NCI-H1694 treated with DMSO at 0.1 percent for 48 hours (cell line): ENCODE results near the gene AOPEP.

ENCODE experiments used
- DNase-seq: peaks from one replicate; lab custom pipeline; 2025; lab: John Stamatoyannopoulos, UW

AOPEP gene

DNA sequence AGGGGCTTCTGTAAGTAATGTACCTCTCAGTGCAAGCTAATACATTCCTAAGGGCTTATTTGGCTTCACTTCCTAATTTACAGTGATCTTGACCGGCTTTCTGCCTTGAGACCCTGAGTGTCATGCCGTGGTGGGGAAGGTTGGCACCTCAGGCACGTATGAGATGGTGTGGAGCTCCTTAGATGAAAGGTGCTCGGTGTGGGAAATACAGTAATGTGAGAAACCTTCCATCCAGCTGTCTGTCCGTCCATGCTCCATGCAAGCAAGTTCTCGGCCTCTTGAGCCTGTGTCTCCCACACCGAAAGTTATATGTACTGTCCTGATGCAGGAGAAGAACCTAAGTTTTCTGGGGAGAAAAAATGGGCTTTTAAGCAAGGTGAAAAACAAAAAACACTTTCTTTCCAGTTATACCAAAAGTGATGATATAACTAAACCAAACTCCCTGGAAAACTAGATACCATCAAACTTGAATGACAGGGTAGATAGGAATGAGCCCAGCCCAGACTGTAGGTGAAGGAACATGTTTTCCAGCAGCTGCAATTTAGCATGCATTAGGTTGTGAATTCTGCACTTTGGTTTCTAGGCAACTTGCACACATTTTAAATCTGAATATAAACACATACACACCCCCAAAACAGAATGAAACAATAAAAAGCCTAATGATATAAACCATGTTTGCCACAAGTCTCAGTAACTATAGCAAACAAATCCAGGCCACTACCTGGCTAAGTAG lies 311.5 kb downstream of the AOPEP start:
- no peak for DNase-seq

DNA sequence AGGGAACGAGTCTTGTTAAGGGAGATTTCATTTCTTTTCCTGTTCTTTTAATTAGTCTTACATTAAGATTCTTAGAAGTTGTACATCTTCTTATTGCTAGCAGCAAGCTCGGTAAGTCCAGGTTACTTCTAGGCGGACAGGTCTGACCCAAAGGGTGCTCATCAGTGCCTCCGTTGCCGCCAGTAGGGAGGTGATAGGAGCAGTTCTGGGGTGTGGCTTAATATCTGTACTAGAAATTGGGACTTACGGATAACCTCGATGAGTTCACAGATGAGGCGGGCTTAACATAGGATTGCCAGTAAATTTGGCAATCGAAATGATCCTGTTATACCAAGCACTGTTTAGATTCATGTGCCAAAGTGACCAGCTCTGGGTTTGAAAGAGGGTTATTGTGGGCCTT lies 312.2 kb downstream of the AOPEP start:
- no peak for DNase-seq

DNA sequence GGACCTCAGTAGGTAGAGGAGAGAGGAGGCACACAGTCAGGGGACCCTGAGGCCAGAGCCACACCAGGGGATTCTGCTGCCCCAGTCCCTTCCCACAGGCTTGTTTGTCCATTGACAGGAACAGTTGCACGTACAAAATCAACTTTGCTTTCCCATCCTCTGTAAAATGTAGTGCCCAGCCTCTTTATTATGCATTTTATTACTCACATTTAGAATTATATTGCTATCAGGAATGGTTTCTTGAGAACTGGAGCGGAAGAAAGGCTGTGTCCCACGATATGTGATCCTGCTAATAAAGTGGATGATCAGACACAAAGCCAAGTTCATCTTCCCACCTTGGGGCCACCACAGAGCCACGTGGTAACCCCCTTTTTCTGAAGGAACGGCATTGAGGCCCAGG lies 313.6 kb downstream of the AOPEP start:
- no peak for DNase-seq

DNA sequence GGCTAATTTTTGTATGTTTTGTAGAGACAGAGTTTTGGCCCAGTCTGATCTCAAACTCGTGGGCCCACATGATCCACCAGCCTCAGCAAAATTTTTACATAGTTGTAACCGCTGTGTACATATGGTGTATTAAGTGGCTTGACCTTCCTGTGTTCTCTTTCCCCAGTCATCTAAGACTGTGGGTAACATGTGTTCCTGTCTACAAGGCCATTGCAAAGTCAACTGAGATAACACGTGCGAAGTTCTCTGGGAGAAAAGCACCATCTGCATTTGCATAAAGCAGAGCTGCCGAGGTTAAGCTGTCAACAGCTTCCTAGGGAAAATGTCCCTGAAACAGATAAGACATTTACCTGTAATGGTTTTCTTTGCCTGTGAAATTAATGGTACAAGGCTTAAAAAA lies 317.3 kb downstream of the AOPEP start:
- DNase-seq: no peak

DNA sequence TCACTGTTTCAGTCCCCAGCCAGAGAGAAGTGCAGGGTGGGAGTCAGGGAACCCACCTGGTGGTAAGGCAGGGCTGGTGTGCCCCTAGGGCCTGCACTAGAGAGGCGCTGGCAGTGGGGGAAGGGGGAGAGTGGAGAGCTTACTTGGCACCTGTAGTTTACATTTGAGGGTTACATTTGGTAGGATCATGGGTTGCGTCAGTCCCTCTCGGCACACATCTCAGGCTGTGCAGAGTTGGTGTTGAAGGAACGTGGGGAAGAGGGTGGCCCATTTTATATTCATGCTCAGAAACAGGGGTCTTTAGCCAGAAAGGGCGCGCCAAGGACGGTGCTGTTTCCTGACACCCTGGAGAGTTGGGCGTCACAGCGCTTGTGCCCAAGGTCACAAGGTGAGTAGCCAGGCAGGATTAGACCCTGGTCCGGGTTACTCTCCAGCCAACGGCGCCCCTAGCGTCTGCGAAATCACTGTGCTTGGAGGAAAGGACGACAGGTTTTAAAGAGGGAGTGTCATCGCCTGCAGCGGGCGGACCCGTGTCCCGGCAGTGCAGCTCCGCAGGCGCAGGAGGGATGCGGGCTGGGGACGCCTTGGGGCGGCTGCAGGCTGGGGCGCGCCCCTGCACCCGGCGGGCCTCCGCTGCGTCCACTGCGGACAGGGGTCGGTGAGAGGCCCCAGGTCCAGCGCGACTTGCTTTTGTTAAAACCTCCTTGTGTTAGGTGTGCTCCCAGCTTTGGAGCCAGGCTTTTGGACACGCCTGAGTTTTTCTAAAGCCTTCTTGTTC lies 318.4 kb downstream of the AOPEP start:
- no peak for DNase-seq

DNA sequence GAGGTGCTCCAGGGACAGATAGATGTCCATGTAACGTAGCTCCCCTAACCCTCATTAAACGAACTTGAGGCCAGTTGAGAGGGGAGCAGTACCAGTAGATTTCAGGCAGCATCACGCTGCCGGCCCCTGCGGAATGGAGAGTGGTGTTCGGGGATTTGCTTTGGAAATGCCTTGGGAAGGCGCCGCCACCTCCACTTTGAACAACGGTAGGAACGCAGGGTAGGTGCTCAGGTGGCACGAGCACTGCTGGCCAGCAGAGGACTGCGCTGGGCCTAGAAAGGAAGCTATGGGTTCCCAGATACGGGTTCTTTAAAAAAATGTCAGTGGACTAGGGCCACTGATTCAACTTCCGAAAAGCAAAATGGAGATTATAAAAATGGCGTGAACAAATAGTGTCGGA lies 319.3 kb downstream of the AOPEP start:
- no peak for DNase-seq

DNA sequence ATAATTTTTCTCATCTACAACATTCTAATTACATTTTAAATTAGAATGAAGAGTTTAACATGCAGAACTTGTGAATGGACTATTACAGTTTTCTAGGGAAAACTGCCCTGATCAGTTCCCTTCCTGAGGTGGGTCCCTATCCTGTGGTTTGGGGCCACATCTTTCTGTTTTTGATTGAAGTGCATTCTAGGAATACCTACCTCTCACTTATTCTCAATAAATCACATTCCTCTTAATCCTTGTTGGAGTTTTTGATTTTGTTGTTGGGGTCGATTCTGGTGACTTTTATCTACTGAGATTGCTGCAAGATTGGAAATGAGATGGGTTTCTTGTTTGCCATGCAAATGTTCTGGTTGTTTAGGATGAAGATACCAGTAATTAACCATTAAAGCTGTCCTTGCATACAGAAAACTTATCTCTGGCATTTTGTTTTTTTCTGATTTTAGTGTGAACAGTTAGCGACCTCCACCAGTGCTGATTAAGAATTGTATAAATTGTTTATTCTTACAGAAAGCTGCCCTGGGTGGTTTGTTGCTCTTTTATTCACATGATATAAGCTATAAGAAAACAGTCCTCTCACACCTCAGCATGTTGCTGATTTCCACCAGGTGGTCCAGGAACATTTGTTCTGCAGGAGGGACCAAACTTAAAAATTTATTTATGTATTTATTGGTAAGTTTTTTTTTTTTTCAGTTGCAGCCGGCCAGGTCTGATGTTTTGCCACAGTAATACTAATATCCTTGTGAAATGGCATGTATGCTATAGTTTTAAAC lies 321.1 kb downstream of the AOPEP start:
- DNase-seq: no peak

DNA sequence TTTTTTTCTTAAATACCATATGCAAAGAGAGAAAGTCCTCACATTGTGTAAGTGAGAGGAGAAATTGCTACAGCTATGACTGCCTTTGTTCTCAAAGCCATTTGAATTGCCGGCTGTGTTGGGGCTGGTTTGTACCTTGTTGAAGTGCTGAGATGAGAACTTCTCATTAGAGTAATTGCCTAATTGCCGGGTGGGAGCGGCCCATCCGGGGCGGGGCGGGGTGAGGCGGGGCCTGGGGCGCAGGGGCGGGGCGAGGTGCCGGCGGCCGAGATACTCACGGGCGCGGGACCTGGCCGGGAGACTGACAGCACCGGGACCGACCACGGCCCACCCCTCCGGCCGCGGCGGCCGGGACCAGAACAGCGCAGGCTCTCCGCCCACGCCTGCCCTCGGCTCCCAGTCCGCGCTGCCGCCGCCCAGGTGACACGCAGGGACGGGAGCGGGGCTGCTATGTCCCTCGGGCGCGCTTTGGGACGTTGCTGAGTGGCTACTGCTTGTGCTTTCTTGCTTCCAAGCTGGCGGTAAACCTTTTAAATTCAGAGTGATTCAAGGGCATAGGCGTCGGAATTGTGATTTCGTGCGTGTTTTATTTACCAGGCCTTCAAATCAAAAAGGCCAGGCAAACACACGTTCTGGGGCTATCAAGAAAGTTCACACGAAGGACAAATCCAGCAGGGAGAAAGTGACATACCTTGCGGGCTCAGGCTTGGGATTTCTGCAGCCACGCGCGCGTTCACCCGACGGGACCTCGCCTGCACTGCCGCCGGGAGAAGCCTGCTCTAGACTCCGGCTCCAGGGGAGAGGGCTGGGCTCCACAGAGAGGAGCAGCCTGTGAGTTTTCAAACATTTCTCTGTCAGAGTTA lies 322.0 kb downstream of the AOPEP start:
- DNase-seq: no peak

DNA sequence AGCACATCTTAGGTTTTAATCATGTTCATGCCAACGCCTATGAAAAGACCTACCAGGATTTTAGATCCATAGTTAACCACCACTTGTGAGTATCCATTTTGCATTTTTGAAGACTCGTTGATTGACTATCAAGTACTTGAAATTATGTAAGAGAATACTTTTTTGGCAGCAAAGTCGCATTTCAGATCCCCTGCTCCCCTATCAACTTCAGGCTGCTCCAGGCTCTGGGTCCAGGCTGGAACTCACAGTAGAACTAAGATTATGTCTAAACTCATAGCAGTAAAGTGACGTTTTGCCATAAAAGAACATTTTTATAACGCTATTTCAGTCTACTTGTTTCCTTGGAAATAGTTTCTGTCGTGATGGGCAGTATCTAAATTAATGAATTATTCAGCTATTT lies 323.3 kb downstream of the AOPEP start:
- DNase-seq: no peak

DNA sequence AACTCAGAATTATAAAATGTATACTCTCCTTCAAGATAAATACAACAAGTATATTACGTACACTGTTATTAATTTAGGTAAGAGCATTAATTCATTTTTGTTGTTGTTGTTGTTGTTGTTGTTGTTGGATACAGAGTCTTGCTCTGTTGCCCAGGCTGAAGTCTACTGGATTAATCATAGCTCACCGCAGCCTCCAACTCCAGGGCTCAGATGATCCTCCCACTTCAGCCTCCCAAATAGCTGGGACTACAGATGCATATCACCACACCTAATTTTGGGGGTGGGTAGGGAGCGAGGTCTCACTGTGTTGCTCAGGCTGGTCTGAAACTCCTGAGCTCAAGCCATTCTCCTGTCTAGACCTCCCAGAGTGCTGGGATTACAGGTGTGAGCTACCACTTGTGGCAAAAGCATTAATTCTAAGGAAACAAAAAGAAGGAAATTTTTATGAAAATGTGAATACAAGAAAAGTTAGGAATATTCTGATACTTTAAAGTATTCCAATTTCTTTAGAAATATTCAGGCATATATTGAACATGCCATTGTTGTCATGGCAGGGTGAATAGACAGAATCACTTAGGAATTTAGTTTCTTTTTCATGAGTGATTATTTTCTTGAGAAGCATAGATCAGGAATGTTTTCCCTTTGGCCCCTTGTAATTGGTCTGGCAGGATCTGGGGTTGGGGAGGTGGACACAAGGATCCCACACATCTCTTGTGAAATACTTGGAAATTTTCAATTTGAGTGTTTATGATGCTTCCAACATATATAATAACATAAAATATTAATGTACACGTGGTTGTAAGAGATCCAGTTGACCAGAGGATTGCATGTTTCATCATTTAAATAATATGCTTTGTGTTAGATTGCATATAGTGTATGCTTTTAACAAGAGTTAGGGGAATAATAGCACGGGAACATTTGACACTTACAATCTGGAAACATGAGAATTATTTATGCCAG lies 327.4 kb downstream of the AOPEP start:
- no peak for DNase-seq

DNA sequence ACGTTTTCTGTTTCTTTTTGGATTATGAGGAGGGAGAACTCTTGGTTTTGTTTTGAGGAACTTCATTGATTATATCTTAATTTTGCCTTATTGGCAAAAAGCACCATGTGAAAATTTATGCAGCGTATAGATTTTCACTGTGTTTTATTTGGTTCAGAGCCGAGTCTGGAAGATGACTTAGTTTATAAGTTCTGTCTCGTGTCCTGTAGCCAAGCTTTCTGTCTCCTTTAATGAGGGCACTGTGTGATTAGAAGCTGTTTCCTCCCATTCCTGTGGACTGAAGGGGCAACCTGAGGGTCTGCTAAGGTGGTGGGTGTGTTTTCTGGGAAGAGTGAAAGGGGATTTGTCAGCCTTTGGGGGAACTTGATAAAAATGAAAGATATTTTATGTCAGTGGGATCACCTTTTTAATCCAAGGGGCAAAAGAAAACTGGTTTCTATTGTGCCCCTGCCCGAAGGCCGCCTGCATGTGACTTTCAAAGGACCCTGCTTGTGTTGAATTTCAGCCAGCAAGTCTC lies 328.9 kb downstream of the AOPEP start:
- no peak for DNase-seq

DNA sequence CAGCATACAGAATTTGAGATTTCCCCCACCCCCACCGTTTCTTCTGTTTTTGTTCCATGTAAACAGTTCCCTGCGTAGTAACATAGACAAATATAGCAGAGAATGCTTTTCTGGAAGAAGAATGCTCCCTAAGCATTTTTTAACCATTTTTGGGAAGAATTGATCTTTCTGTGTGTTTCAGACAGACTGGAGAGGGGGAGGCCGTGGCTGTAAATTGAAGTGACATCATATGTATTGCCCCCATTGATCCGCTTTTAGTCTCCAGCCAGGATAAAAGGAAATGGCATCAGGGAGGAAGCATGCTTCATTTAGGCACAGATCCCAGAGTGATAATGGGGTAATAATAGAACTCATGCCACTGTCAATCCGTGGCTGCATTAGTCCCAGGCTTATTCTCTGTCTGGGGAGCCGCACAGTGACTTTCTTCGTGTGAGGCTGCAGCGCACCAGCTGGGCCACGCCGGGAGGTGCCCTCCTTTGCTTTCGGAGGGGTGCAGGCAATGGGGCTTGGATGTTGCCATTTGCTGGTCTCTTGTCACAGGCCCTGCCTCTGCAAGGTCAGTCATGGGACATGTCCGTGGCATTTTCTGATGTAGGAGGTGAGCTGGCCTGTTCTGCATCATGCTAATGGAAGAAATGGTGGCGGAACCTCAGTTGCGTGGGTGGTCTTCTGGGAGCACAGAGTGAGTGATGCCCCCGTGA lies 329.5 kb downstream of the AOPEP start:
- no peak for DNase-seq

DNA sequence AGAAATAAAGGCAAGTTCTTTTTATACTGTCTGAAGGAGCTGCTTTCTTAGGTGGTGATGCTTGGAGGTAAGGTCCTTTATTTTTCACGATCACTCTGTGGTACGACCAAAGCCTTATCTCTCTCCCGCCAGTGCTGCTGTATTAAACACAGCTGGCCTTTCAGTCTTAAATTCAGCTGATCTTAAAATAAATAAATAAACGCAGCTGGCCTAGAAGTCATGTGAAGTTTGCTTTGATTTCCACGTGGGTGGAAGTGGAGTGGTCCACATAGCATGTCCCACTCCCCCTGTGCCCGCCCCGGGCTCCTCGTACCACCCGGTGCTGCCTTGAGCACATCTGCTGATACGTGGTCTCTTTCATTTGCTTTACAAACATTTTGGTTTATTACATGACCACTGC lies 330.6 kb downstream of the AOPEP start:
- DNase-seq: no peak

DNA sequence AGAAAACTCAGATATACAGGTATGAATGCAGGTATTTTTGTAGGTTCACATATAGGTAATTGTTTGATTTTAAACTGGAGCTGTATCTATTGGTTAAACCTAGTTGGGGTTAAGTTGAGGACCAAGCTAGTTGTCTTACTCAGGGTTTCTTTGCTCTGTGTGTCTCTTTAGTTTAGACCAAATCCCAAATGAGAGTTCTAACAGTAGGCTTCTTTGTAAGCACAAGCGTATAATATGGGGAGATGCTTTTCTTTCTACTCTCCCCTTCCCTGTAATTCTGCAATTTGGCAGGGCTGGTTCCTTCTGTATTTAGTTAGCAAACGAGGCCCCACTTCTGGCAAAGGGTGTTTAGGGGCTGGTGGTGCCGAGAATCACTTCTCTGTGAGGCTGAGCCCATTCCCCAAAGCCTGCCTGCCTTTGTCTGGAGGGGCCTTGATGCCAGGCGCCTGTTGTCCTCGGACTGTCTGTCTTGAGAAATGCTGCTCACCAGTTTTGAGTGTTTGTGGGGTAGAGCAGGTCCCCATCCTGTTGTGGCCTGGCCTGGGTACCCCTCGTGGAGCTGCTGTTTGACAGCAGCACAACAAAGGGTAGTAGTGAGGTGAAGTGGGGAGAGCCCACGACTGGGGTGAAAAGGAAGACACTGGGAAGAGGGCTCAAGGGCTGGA lies 331.8 kb downstream of the AOPEP start:
- no peak for DNase-seq

DNA sequence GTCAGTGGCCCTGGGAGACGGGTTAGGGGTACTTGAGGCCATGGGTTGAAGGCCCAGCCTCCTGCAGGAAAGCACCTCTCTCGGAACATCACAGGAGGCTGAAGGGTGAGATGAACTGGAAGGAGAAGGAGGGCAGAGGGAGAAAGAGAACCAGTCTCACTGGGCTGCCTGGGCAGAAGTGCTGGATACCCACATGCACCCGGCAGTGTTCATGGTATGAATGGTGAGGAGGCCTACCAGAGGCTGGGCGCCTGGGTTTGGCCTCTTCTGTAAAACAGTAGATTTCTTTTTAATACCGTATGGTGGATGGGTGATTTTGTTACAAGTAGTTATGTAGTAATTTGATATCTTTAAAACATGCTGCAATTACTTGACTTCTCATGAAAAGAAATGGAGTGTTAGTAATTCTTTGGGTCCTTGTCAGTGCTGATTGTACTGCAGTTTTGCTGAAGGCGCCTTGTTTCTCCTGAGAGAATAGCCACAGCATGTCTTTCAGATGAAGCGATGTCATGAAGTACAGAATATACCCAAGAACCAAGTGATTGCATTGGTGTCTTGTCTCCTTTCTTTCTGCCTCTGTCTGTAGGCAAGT lies 332.4 kb downstream of the AOPEP start:
- DNase-seq: no peak

DNA sequence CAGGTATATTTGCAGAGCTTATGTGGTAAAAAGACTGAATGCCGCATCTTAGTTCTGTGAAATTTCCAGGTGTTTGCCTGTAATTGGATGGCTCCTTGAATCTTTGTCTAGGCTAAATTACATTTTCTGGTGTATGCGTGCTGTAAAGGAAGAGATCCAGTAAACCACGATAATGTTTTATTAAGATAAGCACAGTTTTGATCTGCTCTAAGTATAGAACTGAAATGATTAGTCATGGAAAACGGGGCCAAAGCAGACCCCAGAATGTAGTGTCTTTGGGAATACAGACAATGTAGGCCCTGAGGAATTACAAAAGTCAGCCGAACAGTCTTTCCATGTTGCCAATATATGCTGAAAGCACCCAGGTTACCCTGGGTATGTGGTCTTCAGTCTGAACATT lies 333.7 kb downstream of the AOPEP start:
- DNase-seq: no peak

DNA sequence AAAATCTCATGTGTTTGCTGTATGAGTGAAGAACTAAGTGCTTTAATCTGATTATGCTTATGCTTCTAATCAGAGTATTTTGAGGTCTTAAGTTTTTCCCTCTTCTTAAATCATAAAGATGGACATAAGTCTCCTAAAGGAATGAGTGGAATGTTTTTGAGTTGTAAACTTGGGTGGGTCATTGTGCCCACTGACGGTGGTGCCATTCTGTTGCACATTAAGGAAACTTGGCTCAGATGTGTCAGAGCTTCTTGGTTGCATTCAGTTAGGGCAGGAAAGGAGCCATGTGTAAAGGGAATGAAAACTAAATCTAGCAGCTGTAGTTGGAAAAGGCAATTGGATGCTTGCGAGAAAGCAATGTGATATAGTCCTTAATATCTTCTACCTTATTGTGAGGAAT lies 334.4 kb downstream of the AOPEP start:
- no peak for DNase-seq

DNA sequence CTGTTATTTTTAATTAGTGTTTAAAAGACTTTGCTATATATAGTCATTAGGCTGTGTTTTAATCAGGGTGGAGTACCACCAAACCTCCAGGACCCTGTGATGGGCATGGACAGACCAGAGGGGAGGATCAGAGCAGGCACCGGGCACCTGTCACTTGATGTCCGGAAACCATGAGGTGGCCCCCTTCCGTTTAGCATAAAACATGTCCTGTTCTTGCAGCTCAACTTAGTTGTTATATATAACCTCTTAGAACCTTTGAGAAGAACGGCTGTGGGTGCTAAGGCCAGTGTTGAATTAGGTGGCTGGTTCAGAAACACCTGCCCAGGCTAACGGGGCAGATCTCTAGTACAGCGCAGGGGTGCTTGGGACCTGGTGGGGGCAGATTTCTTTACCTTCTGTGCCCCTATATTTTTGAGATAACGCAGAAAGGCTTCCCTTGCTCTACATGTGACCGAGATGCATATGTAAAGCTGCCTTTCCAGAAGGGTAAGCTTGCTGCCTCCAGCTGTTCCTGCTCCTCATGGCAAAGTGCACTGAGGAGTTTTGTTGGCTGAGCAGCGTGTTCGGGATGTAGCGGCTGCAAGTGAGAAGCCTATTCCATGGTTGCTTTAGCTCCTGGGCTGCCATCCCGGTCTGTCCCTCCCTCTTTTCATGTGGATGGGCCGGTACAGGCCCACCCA lies 335.6 kb downstream of the AOPEP start:
- DNase-seq: no peak
